Measurements from ENCODE around the gene NUDT4. TPM values are rescaled to one million over a fixed set of nuclear protein-coding genes. Genes with fewer than 3 reads are reported as not detected.
A peak's percentile ranks its signal among the peaks of the same experiment; 100 is the strongest.

NUDT4 gene
- 40.3 TPM for polyA plus RNA-seq (2013, experiment 1 of 2)
- polyA plus RNA-seq (2013, experiment 2 of 2), result 39.3 TPM

GRCh38 chr12:93377252-93378195 is at the start of gene NUDT4:
NUDT4 (plus strand) TSS chr12:93377925; CDS start chr12:93378323, 398 bp downstream.
- peak within 1 kb of the TSS; percentile 83 for H3K23ac ChIP-seq (ENCODE audit: low read length)
- H3K4me2 ChIP-seq (ENCODE audit: low read length), result peak within 1 kb of the TSS; percentile 85
- H3K9ac ChIP-seq (ENCODE audit: low read length), result peak within 1 kb of the TSS; percentile 97
- H3K56ac ChIP-seq (ENCODE audit: low read length), result peak within 1 kb of the TSS; percentile 97
- H2BK15ac ChIP-seq (replicated peaks; ENCODE audit: low read depth), result no peak within 1 kb of the TSS
- no CpG with 5 or more reads among the region's 79 CpGs for WGBS (ENCODE audit: extremely low coverage, insufficient coverage, low lambda C conversion rate)
- H3K4me3 ChIP-seq (ENCODE audit: low read length), result peak within 1 kb of the TSS; percentile 95
- peak; percentile 97 for DNase-seq
- peaks cover 7% of the 10 kb centered on the region for H3K4me1 ChIP-seq (ENCODE audit: control insufficient read depth, low read depth, low read length)
- H3K36me3 ChIP-seq (ENCODE audit: control insufficient read depth, insufficient read depth, low read length), result no peaks in the 10 kb centered on the region
- H2AK5ac ChIP-seq (ENCODE audit: low read length), result peak within 1 kb of the TSS; percentile 22
- no peak within 1 kb of the TSS for H4K5ac ChIP-seq (ENCODE audit: low read length)
- H3K79me1 ChIP-seq (ENCODE audit: low read length), result peaks cover 4% of the 10 kb centered on the region
- H3K4ac ChIP-seq (ENCODE audit: low read depth, low read length), result peak within 1 kb of the TSS; percentile 41
- no peaks in the 10 kb centered on the region for H3K27me3 ChIP-seq (ENCODE audit: insufficient read depth, low read length, poor library complexity)
- H3K27ac ChIP-seq (ENCODE audit: low read depth, low read length), result peak within 1 kb of the TSS; percentile 56
- H4K8ac ChIP-seq (ENCODE audit: low read depth, low read length), result no peak within 1 kb of the TSS
- peak within 1 kb of the TSS; percentile 56 for H2BK5ac ChIP-seq (ENCODE audit: low read length)
- H3K18ac ChIP-seq (ENCODE audit: low read length), result peak within 1 kb of the TSS; percentile 60
- no peak within 1 kb of the TSS for H2BK120ac ChIP-seq (ENCODE audit: low read depth, low read length)
- H3K79me2 ChIP-seq (ENCODE audit: control insufficient read depth, insufficient read depth, low read length), result peaks cover 37% of the 10 kb centered on the region

- Histone ChIP-seq H3K56ac (ENCODE audit: low read length) (no peak overlapping the region), H2BK120ac (ENCODE audit: low read depth, low read length) (no peak overlapping the region), H3K4ac (ENCODE audit: low read depth, low read length) (no peak overlapping the region), H3K9ac (ENCODE audit: low read length) (no peak overlapping the region), H3K4me2 (ENCODE audit: low read length) (no peak overlapping the region), H3K36me3 (ENCODE audit: control insufficient read depth, insufficient read depth, low read length) (no peaks in the 10 kb centered on the region), H3K27ac (ENCODE audit: low read depth, low read length) (no peak overlapping the region), H4K5ac (ENCODE audit: low read length) (no peak overlapping the region), H3K79me1 (ENCODE audit: low read length) (no peaks in the 10 kb centered on the region), H3K23ac (ENCODE audit: low read length) (no peak overlapping the region), H2BK15ac (replicated peaks; ENCODE audit: low read depth) (no peak overlapping the region), H3K27me3 (ENCODE audit: insufficient read depth, low read length, poor library complexity) (no peaks in the 10 kb centered on the region), H2BK5ac (ENCODE audit: low read length) (no peak overlapping the region), H4K8ac (ENCODE audit: low read depth, low read length) (no peak overlapping the region), H3K4me1 (ENCODE audit: control insufficient read depth, low read depth, low read length) (no peaks in the 10 kb centered on the region), H3K79me2 (ENCODE audit: control insufficient read depth, insufficient read depth, low read length) (no peaks in the 10 kb centered on the region), H2AK5ac (ENCODE audit: low read length) (no peak overlapping the region), H3K4me3 (ENCODE audit: low read length) (no peak overlapping the region), H3K18ac (ENCODE audit: low read length) (no peak overlapping the region)
- WGBS (ENCODE audit: extremely low coverage, insufficient coverage, low lambda C conversion rate), result no CpG with 5 or more reads among the region's 3 CpGs
- DNase-seq, result no peak
Measured at GRCh38 chr12:93333054-93333453, 44.7 kb upstream of the NUDT4 start.

DNA sequence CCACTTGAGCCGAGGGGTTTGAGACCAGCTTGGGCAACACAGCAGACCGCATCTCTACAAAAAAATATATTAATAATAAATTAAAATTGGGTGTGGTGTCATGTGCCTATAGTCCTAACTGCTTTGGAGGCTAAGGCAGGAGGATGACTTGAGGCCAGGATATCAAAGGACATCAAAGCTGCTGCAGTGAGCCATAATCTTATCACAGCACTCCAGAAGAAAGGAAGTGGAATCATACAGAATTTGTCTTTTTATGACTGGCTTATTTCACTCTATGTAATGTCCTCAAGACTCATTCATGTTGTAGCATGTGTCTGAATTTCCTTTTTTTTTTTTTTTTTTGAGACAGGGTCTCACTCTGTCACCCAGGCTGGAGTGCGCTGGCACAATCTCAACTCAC is 43.9 kb upstream of the NUDT4 start:
- Histone ChIP-seq H2BK15ac (replicated peaks; ENCODE audit: low read depth) (no peak overlapping the region), H3K4me1 (ENCODE audit: control insufficient read depth, low read depth, low read length) (no peaks in the 10 kb centered on the region), H3K79me2 (ENCODE audit: control insufficient read depth, insufficient read depth, low read length) (no peaks in the 10 kb centered on the region), H3K4ac (ENCODE audit: low read depth, low read length) (no peak overlapping the region), H4K8ac (ENCODE audit: low read depth, low read length) (no peak overlapping the region), H3K56ac (ENCODE audit: low read length) (no peak overlapping the region), H3K4me2 (ENCODE audit: low read length) (no peak overlapping the region), H2AK5ac (ENCODE audit: low read length) (no peak overlapping the region), H3K27ac (ENCODE audit: low read depth, low read length) (no peak overlapping the region), H2BK5ac (ENCODE audit: low read length) (no peak overlapping the region), H3K27me3 (ENCODE audit: insufficient read depth, low read length, poor library complexity) (no peaks in the 10 kb centered on the region), H3K4me3 (ENCODE audit: low read length) (no peak overlapping the region), H3K9ac (ENCODE audit: low read length) (no peak overlapping the region), H3K36me3 (ENCODE audit: control insufficient read depth, insufficient read depth, low read length) (no peaks in the 10 kb centered on the region), H3K79me1 (ENCODE audit: low read length) (no peaks in the 10 kb centered on the region), H4K5ac (ENCODE audit: low read length) (no peak overlapping the region), H3K23ac (ENCODE audit: low read length) (no peak overlapping the region), H2BK120ac (ENCODE audit: low read depth, low read length) (no peak overlapping the region), H3K18ac (ENCODE audit: low read length) (no peak overlapping the region)
- no peak for DNase-seq
- WGBS (ENCODE audit: extremely low coverage, insufficient coverage, low lambda C conversion rate), result no CpG with 5 or more reads among the region's 3 CpGs

DNA sequence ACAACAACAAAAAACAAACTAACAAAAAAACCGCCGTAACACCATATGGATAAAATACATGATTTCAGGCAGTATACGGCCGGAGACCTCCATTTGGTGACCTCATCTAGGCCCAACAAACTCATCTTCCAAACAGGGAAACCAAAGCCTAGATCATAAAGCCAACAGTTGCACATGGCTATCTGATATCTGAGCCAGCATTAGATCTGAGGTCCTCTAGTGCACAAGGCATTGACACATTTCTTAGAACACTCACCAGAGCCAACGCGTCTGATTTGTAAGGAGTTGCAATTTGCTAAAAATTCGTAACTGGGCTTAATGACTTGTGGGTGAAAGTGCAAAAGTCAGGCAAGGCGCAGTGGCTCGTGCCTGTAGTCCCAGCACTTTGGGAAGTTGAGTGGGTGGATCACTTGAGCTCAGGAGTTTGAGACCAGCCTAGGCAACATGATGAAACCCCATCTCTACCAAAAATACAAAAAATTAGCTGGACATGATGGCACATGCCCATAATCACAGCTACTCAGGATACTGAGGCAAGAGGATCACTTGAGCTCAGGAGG is 42.0 kb upstream of the NUDT4 start:
- Histone ChIP-seq H3K27ac (ENCODE audit: low read depth, low read length) (no peak overlapping the region), H4K8ac (ENCODE audit: low read depth, low read length) (no peak overlapping the region), H2BK15ac (replicated peaks; ENCODE audit: low read depth) (no peak overlapping the region), H3K18ac (ENCODE audit: low read length) (no peak overlapping the region), H3K27me3 (ENCODE audit: insufficient read depth, low read length, poor library complexity) (no peaks in the 10 kb centered on the region), H3K4me2 (ENCODE audit: low read length) (no peak overlapping the region), H2AK5ac (ENCODE audit: low read length) (no peak overlapping the region), H2BK120ac (ENCODE audit: low read depth, low read length) (no peak overlapping the region), H2BK5ac (ENCODE audit: low read length) (no peak overlapping the region), H3K56ac (ENCODE audit: low read length) (no peak overlapping the region), H3K23ac (ENCODE audit: low read length) (no peak overlapping the region), H3K9ac (ENCODE audit: low read length) (no peak overlapping the region), H3K79me2 (ENCODE audit: control insufficient read depth, insufficient read depth, low read length) (no peaks in the 10 kb centered on the region), H3K79me1 (ENCODE audit: low read length) (no peaks in the 10 kb centered on the region), H3K4me1 (ENCODE audit: control insufficient read depth, low read depth, low read length) (no peaks in the 10 kb centered on the region), H3K36me3 (ENCODE audit: control insufficient read depth, insufficient read depth, low read length) (no peaks in the 10 kb centered on the region), H3K4ac (ENCODE audit: low read depth, low read length) (no peak overlapping the region), H3K4me3 (ENCODE audit: low read length) (no peak overlapping the region), H4K5ac (ENCODE audit: low read length) (no peak overlapping the region)
- WGBS (ENCODE audit: extremely low coverage, insufficient coverage, low lambda C conversion rate), result no CpG with 5 or more reads among the region's 9 CpGs
- DNase-seq, result no peak

- no peak overlapping the region for H3K23ac ChIP-seq (ENCODE audit: low read length)
- H3K79me1 ChIP-seq (ENCODE audit: low read length), result no peaks in the 10 kb centered on the region
- no peaks in the 10 kb centered on the region for H3K4me1 ChIP-seq (ENCODE audit: control insufficient read depth, low read depth, low read length)
- H3K36me3 ChIP-seq (ENCODE audit: control insufficient read depth, insufficient read depth, low read length), result no peaks in the 10 kb centered on the region
- H3K27me3 ChIP-seq (ENCODE audit: insufficient read depth, low read length, poor library complexity), result no peaks in the 10 kb centered on the region
- H3K4me2 ChIP-seq (ENCODE audit: low read length), result no peak overlapping the region
- no peak overlapping the region for H4K5ac ChIP-seq (ENCODE audit: low read length)
- H2BK5ac ChIP-seq (ENCODE audit: low read length), result no peak overlapping the region
- no peak overlapping the region for H3K9ac ChIP-seq (ENCODE audit: low read length)
- H2BK15ac ChIP-seq (replicated peaks; ENCODE audit: low read depth), result no peak overlapping the region
- no peak overlapping the region for H3K4ac ChIP-seq (ENCODE audit: low read depth, low read length)
- H3K4me3 ChIP-seq (ENCODE audit: low read length), result no peak overlapping the region
- no peak overlapping the region for H2BK120ac ChIP-seq (ENCODE audit: low read depth, low read length)
- H3K18ac ChIP-seq (ENCODE audit: low read length), result no peak overlapping the region
- H3K56ac ChIP-seq (ENCODE audit: low read length), result no peak overlapping the region
- WGBS (ENCODE audit: extremely low coverage, insufficient coverage, low lambda C conversion rate), result no CpG with 5 or more reads among the region's 4 CpGs
- no peak overlapping the region for H2AK5ac ChIP-seq (ENCODE audit: low read length)
- H3K27ac ChIP-seq (ENCODE audit: low read depth, low read length), result no peak overlapping the region
- peak; percentile 24 for DNase-seq
- no peaks in the 10 kb centered on the region for H3K79me2 ChIP-seq (ENCODE audit: control insufficient read depth, insufficient read depth, low read length)
- H4K8ac ChIP-seq (ENCODE audit: low read depth, low read length), result no peak overlapping the region
Measured at GRCh38 chr12:93336291-93336741, 41.4 kb upstream of the NUDT4 start.

All from mesendoderm (in vitro differentiated cells).